B cell (primary cell): ENCODE measurements around the gene TRPV6. TPM values are rescaled to one million over a fixed set of nuclear protein-coding genes. Genes with fewer than 3 reads are reported as not detected.

ENCODE experiments used
- ATAC-seq: fragments of 200-7000 bp; cut with Tn5 transposase; one replicate; pipeline ENCODE4 v1.10.0; 2021; ENCODE audit warnings: low read depth, mild to moderate bottlenecking, moderate number of reproducible peaks, moderate library complexity
- CTCF ChIA-PET: fragments of 350-600 bp; sonication (Branson Sonifier 250); formaldehyde crosslinking; loops from one replicate; lab custom pipeline; 2021; ENCODE audit warnings: antibody characterized with exemption, inconsistent platforms; lab: Charles Lee
- POLR2A ChIA-PET: fragments of 350-600 bp; sonication (Branson Sonifier 250); formaldehyde crosslinking; loops from one replicate; lab custom pipeline; 2021; ENCODE audit warnings: antibody characterized with exemption; lab: Charles Lee
- DNase-seq: peaks from one replicate; pipeline ENCODE4 v3.0.0; 2013
- H2AFZ ChIP-seq: 2 replicates; pipeline ENCODE4 v1.6.1; 2012; ENCODE audit warnings: mild to moderate bottlenecking, low read depth, low read length; ENCODE audit not compliant: insufficient read depth, poor library complexity, severe bottlenecking
- H3K27ac ChIP-seq, 2 donors: 1 replicate in 1 of 2; 2 replicates in 1 of 2; pipeline ENCODE4 v1.5.1; 2012 to 2013; ENCODE audit warnings: low read length in 2 of 2, mild to moderate bottlenecking in 2 of 2, moderate library complexity in 1 of 2
- H3K27me3 ChIP-seq, 4 experiments: fragments of 200-600 bp in 1 of 4; sonication (generic) in 1 of 4; replicated peaks in 1 of 4; 1 replicate in 2 of 4; 2 replicates in 2 of 4; pipeline versions ENCODE4 v1.6.1 to v1.7.0; 2013 to 2016; ENCODE audit warnings: low read length in 3 of 4, mild to moderate bottlenecking in 2 of 4, mixed read lengths in 1 of 4, moderate library complexity in 1 of 4; ENCODE audit not compliant: insufficient read depth in 4 of 4, control insufficient read depth in 3 of 4; ENCODE audit errors: control extremely low read depth in 1 of 4
- H3K36me3 ChIP-seq, 2 experiments: replicated peaks in 1 of 2; 1 replicate in 1 of 2; 2 replicates in 1 of 2; pipeline versions ENCODE4 v1.6.1 to v1.7.1; 2013; ENCODE audit warnings: low read length in 1 of 2; ENCODE audit not compliant: insufficient read depth in 2 of 2, control insufficient read depth in 1 of 2; ENCODE audit errors: control extremely low read depth in 1 of 2, extremely low read depth in 1 of 2
- H3K4me1 ChIP-seq, 2 donors: fragments of 200-600 bp in 1 of 2; sonication (generic) in 1 of 2; 1 replicate in 1 of 2; 2 replicates in 1 of 2; pipeline versions ENCODE4 v1.5.1 to v1.6.1; 2013 to 2017; ENCODE audit warnings: low read length in 2 of 2; ENCODE audit not compliant: control insufficient read depth in 2 of 2, insufficient read depth in 2 of 2
- H3K4me2 ChIP-seq: replicated peaks from 2 replicates; pipeline ENCODE3; 2012; ENCODE audit warnings: mild to moderate bottlenecking, low read depth, low read length; ENCODE audit not compliant: poor library complexity, severe bottlenecking
- H3K4me3 ChIP-seq, 5 experiments: fragments of 200-600 bp in 1 of 5; sonication (generic) in 1 of 5; 1 replicate in 3 of 5; 2 replicates in 2 of 5; pipeline versions ENCODE4 v1.5.1 to v1.7.0; 2011 to 2016; ENCODE audit warnings: low read length in 4 of 5, mild to moderate bottlenecking in 4 of 5, low read depth in 2 of 5, control low read depth in 1 of 5, moderate library complexity in 1 of 5; ENCODE audit not compliant: insufficient read depth in 1 of 5; ENCODE audit errors: control extremely low read depth in 1 of 5, extremely low read depth in 1 of 5
- H3K79me2 ChIP-seq: fragments of 200-600 bp; sonication (generic); one replicate; pipeline ENCODE4 v1.6.0; 2016; ENCODE audit warnings: low read length; ENCODE audit not compliant: control insufficient read depth, insufficient read depth
- H3K9ac ChIP-seq: fragments of 200-600 bp; sonication (generic); 2 replicates; pipeline ENCODE4 v1.6.1; 2017; ENCODE audit warnings: mild to moderate bottlenecking, low read length, moderate library complexity
- H3K9me3 ChIP-seq, 3 donors: one replicate each; pipeline versions ENCODE4 v1.6.1 to v1.7.1; 2013; ENCODE audit warnings: low read length in 2 of 3; ENCODE audit not compliant: control insufficient read depth in 2 of 3, insufficient read depth in 1 of 3; ENCODE audit errors: control extremely low read depth in 1 of 3
- H4K20me1 ChIP-seq: 2 replicates; pipeline ENCODE4 v1.6.0; 2012; ENCODE audit warnings: mild to moderate bottlenecking, low read length; ENCODE audit not compliant: insufficient read depth, control insufficient read depth, poor library complexity, severe bottlenecking
- H3K27ac Mint-ChIP-seq: one replicate; pipeline ENCODE4 v1.8.0; 2021; ENCODE audit warnings: mixed read lengths
- H3K27me3 Mint-ChIP-seq: one replicate; pipeline ENCODE4 v1.8.0; 2021; ENCODE audit warnings: mixed read lengths
- H3K4me1 Mint-ChIP-seq: one replicate; pipeline ENCODE4 v1.8.0; 2021; ENCODE audit warnings: mixed read lengths
- H3K4me3 Mint-ChIP-seq: one replicate; pipeline ENCODE4 v1.8.0; 2021; ENCODE audit warnings: mixed read lengths
- H3K9me3 Mint-ChIP-seq: one replicate; pipeline ENCODE4 v1.8.0; 2022; ENCODE audit warnings: mixed read lengths; ENCODE audit not compliant: insufficient read depth
- EZH2 ChIP-seq: IDR thresholded peaks from 2 replicates; pipeline ENCODE4 v1.6.1; 2012; ENCODE audit warnings: borderline replicate concordance, low read depth, mild to moderate bottlenecking, moderate library complexity, low read length; ENCODE audit not compliant: insufficient read depth, poor library complexity, severe bottlenecking
- WGBS: methylation state at CpG from one replicate; pipeline ENCODE4 v1.1.5; 2013; ENCODE audit warnings: missing lambda C conversion rate; ENCODE audit not compliant: insufficient coverage; 5-methylcytosine and 5-hydroxymethylcytosine counted together
- intact Hi-C: fragments of 100-400 bp; cut with micrococcal nuclease; formaldehyde crosslinking; loops from one replicate; pipeline ENCODE4 v1.10.0; 2022
- polyA plus RNA-seq: library from polyadenylated mRNA; depleted of rRNA; stranded (reverse); fragments of >200 nt; gene quantifications from 2 replicates; pipeline ENCODE4 v1.2.3, GENCODE V29; 2012
- total RNA-seq, 2 donors: library from RNA; stranded (reverse); fragments of 120-200 nt in 1 of 2; gene quantifications; 1 replicate in 1 of 2; 2 replicates in 1 of 2; pipeline versions ENCODE4 v1.2.3 to v1.2.4, GENCODE V29; 2013 to 2022
- TF ChIP-seq, protein P1 (sequence below): fragments of 200-600 bp; IDR thresholded peaks from one replicate; pipeline ENCODE4 v1.8.0; 2022; ENCODE audit warnings: antibody characterized with exemption, mild to moderate bottlenecking

TRPV6 gene
- total and polyA plus RNA-seq, 2 donors (not counting 1 experiment from before 2014, with no cell fraction given): not detected

DNA sequence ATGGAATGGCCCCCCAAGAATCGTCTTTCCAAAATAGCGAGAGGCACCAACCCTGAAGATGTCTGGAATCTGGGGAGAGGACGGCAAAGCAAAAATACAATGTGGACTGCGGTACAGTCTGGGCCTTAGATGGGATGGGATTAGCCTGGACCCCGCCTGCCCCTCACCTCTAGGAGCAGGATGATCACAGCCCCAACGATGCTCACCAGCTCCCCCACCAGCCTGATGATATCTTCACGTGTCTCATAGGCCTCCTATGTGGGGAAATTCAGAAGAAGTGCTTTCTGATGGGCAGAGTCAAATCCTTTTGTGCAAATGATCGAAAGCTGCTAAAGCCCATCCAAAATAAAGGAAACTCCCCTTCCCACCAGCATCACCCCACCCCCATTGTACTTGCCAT, 29.8 kb upstream of the TRPV6 start:
- no peak for ATAC-seq
- Mint-ChIP-seq H3K27ac (no peak overlapping the region), H3K4me3 (no peak overlapping the region), H3K9me3 (no peaks in the 10 kb centered on the region), H3K4me1 (no peaks in the 10 kb centered on the region), H3K27me3 (peaks cover 37% of the 10 kb centered on the region)
- H3K27me3 ChIP-seq: peaks cover 0 to 11% (median 2%) of the 10 kb centered on the region in 4 experiments
- no peak overlapping the region for H3K4me2 ChIP-seq
- CTCF ChIA-PET: interaction anchor here (1.7 kb wide), 1 partner anchor 325 kb away, joined by 5 read pairs; no protein-coding TSS in a partner anchor
- no peak overlapping the region for H2AFZ ChIP-seq
- no peaks in the 10 kb centered on the region for H3K36me3 ChIP-seq
- no peak overlapping the region for H3K9ac ChIP-seq
- H4K20me1 ChIP-seq: no peaks in the 10 kb centered on the region
- 98% methylated on average over 4 of the region's 8 CpGs for WGBS
- intact Hi-C loops: no loop called here
- H3K4me1 ChIP-seq: no peaks in the 10 kb centered on the region
- H3K79me2 ChIP-seq: no peaks in the 10 kb centered on the region
- no peak overlapping the region for H3K4me3 ChIP-seq
- H3K27ac ChIP-seq: no peak overlapping the region
- DNase-seq: no peak
- TF ChIP-seq EZH2: no peak
- TF ChIP-seq, protein P1, sequence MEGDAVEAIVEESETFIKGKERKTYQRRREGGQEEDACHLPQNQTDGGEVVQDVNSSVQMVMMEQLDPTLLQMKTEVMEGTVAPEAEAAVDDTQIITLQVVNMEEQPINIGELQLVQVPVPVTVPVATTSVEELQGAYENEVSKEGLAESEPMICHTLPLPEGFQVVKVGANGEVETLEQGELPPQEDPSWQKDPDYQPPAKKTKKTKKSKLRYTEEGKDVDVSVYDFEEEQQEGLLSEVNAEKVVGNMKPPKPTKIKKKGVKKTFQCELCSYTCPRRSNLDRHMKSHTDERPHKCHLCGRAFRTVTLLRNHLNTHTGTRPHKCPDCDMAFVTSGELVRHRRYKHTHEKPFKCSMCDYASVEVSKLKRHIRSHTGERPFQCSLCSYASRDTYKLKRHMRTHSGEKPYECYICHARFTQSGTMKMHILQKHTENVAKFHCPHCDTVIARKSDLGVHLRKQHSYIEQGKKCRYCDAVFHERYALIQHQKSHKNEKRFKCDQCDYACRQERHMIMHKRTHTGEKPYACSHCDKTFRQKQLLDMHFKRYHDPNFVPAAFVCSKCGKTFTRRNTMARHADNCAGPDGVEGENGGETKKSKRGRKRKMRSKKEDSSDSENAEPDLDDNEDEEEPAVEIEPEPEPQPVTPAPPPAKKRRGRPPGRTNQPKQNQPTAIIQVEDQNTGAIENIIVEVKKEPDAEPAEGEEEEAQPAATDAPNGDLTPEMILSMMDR: no peak
- H3K9me3 ChIP-seq: no peaks in the 10 kb centered on the region
- POLR2A ChIA-PET: no interaction called here

DNA sequence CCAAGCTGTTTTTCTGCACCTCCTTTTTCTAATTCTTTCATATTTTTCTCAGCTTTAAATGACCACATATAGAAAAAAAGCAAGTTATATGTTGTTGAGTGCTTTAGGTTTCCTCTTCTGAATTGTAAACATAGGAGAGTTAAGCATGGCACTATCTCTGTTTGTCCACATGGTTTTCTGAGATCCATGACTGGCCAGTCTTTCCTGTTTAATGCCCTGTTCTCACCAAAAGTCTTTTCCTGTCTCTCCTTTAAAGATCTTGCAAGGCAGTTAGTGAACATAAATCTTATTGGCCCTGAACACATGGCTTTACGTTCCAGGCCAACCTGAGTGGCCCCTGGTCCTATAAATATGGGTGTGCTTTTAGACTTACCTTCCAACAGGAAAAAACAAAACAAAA, 28.6 kb upstream of the TRPV6 start:
- no peak overlapping the region for H3K27ac ChIP-seq
- Mint-ChIP-seq H3K27me3 (peaks cover 36% of the 10 kb centered on the region), H3K9me3 (no peaks in the 10 kb centered on the region), H3K4me1 (no peaks in the 10 kb centered on the region), H3K27ac (no peak overlapping the region), H3K4me3 (no peak overlapping the region)
- no peak overlapping the region for H3K4me2 ChIP-seq
- DNase-seq: no peak
- no peaks in the 10 kb centered on the region for H3K79me2 ChIP-seq
- no peaks in the 10 kb centered on the region for H3K36me3 ChIP-seq
- TF ChIP-seq, protein P1: no peak
- TF ChIP-seq EZH2: no peak
- no peak overlapping the region for H3K4me3 ChIP-seq
- H4K20me1 ChIP-seq: no peaks in the 10 kb centered on the region
- H3K9ac ChIP-seq: no peak overlapping the region
- WGBS: no CpG with 5 or more reads among the region's 1 CpG
- H2AFZ ChIP-seq: no peak overlapping the region
- H3K9me3 ChIP-seq: no peaks in the 10 kb centered on the region
- ATAC-seq: no peak
- ChIA-PET POLR2A (no interaction called here), CTCF (no interaction called here)
- no peaks in the 10 kb centered on the region for H3K4me1 ChIP-seq
- H3K27me3 ChIP-seq: peaks cover 0 to 11% (median 2%) of the 10 kb centered on the region in 4 experiments
- intact Hi-C loops: no loop called here
